ENCODE results near the gene PKIG. TPM values are rescaled to one million over a fixed set of nuclear protein-coding genes. Genes with fewer than 3 reads are reported as not detected.

The PKIG gene
- total RNA-seq, 1 donor from 2014 or later = 29.3 TPM

DNA sequence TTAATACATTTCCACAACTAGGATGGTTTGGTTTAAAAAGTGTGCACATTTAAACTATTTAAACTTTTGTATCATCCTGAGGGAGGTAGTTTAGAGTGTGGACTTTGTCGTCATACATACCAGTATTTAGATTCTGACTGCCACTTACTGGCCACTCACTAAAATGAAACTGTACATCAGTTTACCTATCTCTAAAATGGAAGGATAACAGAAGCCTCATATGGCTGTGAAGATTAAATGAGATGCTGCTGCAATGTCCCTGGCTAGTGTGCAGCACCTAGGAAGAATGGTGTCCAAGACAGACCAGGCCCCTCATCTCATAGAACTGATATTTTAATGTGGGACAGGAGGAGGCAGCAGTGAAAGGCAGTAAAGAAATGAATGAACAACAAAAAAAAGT, 12.0 kb upstream of the PKIG start:
- no peak for DNase-seq (ENCODE audit: low spot score)
- Mint-ChIP-seq H3K4me1 (ENCODE audit: low read depth) (peaks cover 25% of the 10 kb centered on the region), H3K9me3 (ENCODE audit: low read depth) (no peaks in the 10 kb centered on the region), H3K27ac (ENCODE audit: unreplicated experiment) (no peak overlapping the region), H3K4me3 (ENCODE audit: unreplicated experiment) (no peak overlapping the region), H3K27me3 (ENCODE audit: low read depth) (no peaks in the 10 kb centered on the region), H3K36me3 (ENCODE audit: low read depth) (no peaks in the 10 kb centered on the region)
- TF ChIP-seq, protein P1, sequence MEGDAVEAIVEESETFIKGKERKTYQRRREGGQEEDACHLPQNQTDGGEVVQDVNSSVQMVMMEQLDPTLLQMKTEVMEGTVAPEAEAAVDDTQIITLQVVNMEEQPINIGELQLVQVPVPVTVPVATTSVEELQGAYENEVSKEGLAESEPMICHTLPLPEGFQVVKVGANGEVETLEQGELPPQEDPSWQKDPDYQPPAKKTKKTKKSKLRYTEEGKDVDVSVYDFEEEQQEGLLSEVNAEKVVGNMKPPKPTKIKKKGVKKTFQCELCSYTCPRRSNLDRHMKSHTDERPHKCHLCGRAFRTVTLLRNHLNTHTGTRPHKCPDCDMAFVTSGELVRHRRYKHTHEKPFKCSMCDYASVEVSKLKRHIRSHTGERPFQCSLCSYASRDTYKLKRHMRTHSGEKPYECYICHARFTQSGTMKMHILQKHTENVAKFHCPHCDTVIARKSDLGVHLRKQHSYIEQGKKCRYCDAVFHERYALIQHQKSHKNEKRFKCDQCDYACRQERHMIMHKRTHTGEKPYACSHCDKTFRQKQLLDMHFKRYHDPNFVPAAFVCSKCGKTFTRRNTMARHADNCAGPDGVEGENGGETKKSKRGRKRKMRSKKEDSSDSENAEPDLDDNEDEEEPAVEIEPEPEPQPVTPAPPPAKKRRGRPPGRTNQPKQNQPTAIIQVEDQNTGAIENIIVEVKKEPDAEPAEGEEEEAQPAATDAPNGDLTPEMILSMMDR (IDR thresholded peaks at IDR 0.05) = no peak

DNA sequence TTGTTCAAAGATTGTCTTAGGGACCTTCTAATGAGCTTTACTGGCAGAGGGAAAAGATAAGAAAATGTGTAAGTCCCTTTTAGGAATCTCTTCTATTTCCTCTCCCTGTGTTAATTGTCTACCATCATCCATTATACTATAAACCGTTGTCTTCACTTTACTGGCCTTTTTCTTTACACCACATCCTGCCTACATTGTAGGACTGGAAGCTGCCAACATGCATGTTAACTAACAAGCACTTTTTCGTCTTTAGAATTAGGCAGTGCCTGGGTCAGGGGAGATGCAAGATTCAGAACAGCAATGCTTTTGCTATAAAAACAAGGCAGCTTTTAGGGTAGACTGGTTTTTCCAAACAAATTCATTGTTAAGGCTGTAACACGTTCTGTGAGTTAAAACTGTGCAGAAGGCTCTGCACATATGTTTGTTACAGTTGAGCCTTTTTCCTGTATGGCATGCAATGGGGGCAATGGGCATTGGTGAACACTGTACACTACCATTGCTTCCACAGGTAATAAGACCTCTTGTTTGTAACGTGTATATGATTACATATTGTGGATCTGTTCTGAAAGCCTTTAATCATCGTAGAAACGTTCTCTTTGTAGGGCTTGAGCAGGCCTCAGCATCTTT, 10.9 kb upstream of the PKIG start:
- no peak overlapping the region for H3K4me3 Mint-ChIP-seq (ENCODE audit: unreplicated experiment)
- no peak for DNase-seq (ENCODE audit: low spot score)
- no peak overlapping the region for H3K27ac Mint-ChIP-seq (ENCODE audit: unreplicated experiment)
- peaks cover 33% of the 10 kb centered on the region for H3K4me1 Mint-ChIP-seq (ENCODE audit: low read depth)
- H3K9me3 Mint-ChIP-seq (ENCODE audit: low read depth) = no peaks in the 10 kb centered on the region
- no peaks in the 10 kb centered on the region for H3K27me3 Mint-ChIP-seq (ENCODE audit: low read depth)
- no peaks in the 10 kb centered on the region for H3K36me3 Mint-ChIP-seq (ENCODE audit: low read depth)
- TF ChIP-seq, protein P1 (IDR thresholded peaks at IDR 0.05) = no peak

DNA sequence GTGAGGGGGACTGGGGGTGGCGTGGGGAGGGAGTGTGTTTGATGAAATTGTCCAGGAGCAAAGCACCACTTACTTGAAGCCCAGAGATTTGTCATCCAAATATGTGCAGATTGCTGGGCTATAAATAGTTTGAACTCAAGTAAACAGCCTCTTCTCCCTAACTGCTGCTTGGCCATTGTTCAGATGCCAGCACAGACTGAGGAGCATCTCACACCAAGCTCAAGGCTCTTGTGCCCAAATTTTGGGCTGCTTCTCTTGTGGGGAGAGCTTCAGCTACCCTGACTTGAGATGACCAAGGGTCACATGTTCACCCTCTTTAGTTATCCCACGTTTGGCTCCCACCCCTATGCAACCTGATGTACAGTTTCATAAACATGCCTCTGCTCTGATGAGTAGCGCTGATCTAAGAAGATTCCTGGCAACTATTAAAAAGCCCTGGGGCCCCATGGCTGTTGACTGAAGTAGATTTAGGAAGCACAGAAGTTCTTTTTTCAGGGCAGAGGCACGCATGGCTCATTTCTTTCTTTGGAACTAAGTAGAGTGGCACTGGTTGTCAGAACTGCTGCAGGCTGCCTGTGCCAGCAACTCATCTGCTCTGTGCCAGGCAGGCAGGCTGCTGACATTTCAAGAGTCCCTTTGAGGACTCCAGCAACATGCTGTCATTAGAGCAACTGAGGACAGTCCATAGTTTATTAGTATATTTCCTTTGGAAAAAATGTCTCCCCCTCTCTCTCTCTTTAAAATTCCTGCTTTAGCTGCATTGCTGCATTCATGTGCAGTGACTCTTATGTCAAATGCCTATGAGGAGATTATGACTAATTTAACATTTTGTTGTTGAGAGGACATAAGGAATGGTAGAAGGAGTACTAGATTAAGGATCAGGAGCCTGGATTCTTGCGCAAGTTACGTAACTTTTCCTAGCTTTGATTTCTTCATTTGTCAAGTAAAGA, 9.6 kb upstream of the PKIG start:
- H3K4me3 Mint-ChIP-seq (ENCODE audit: unreplicated experiment) = no peak overlapping the region
- H3K36me3 Mint-ChIP-seq (ENCODE audit: low read depth) = no peaks in the 10 kb centered on the region
- no peaks in the 10 kb centered on the region for H3K27me3 Mint-ChIP-seq (ENCODE audit: low read depth)
- DNase-seq (ENCODE audit: low spot score) = no peak
- no peaks in the 10 kb centered on the region for H3K9me3 Mint-ChIP-seq (ENCODE audit: low read depth)
- peaks cover 39% of the 10 kb centered on the region for H3K4me1 Mint-ChIP-seq (ENCODE audit: low read depth)
- peak overlapping the region; percentile 96 for H3K27ac Mint-ChIP-seq (ENCODE audit: unreplicated experiment)
- TF ChIP-seq, protein P1 (IDR thresholded peaks at IDR 0.05) = no peak

DNA sequence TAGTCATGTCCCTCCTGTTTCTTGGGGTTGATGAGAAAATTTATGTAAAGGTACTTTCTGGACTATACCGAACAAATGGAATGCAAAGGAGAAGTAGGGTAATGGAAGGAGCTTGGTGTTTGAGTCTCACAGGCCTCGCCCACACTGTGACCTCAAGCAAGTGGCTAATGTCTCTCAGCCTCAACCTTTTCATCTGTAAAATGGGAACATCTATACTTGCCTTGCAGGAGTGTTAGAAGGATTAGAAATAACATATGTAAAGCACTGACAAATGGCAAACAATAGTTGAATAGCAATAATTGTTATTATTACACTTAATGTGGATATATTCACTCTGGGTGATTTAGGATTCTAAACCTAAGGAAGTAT, 8.9 kb upstream of the PKIG start:
- Mint-ChIP-seq H3K27me3 (ENCODE audit: low read depth) (no peaks in the 10 kb centered on the region), H3K4me3 (ENCODE audit: unreplicated experiment) (no peak overlapping the region), H3K27ac (ENCODE audit: unreplicated experiment) (peak overlapping the region; percentile 96), H3K36me3 (ENCODE audit: low read depth) (no peaks in the 10 kb centered on the region), H3K9me3 (ENCODE audit: low read depth) (no peaks in the 10 kb centered on the region), H3K4me1 (ENCODE audit: low read depth) (peaks cover 39% of the 10 kb centered on the region)
- TF ChIP-seq, protein P1 (IDR thresholded peaks at IDR 0.05) = no peak
- DNase-seq (ENCODE audit: low spot score) = no peak

DNA sequence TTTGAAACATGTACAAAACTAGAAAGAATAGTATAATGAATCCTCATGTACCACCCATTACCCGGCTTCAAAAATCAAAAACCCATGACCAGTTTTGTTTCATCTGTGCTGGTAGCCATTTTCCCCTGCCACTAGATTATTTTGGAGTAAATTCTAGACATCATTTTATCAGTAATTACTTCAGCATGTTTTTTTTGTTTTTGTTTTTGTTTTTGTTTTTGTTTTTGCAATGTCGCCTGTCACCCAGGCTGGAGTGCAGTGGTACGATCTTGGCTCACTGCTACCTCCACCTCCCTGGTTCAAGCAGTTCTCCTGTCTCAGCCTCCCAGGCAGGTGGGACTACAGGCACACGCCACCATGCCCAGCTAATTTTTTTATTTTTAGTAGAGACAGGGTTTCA, 8.0 kb upstream of the PKIG start:
- no peak for DNase-seq (ENCODE audit: low spot score)
- Mint-ChIP-seq H3K36me3 (ENCODE audit: low read depth) (no peaks in the 10 kb centered on the region), H3K4me3 (ENCODE audit: unreplicated experiment) (no peak overlapping the region), H3K27me3 (ENCODE audit: low read depth) (no peaks in the 10 kb centered on the region), H3K27ac (ENCODE audit: unreplicated experiment) (no peak overlapping the region), H3K4me1 (ENCODE audit: low read depth) (peaks cover 43% of the 10 kb centered on the region), H3K9me3 (ENCODE audit: low read depth) (no peaks in the 10 kb centered on the region)
- TF ChIP-seq, protein P1 (IDR thresholded peaks at IDR 0.05) = no peak

Measured in chondrocyte (in vitro differentiated cells).